T-helper 1 cell (primary cell): ENCODE results near the gene THTPA.
"Not testable (repeated sequence)": the region's sequence is repeated elsewhere in the genome, so short reads cannot be mapped to it uniquely, and the experiment has no call there.

Experiments
- DNase-seq, 5 donors: peaks; one replicate each; pipeline ENCODE4 v3.0.0-alpha.2; 2012 to 2020

The THTPA gene

DNA sequence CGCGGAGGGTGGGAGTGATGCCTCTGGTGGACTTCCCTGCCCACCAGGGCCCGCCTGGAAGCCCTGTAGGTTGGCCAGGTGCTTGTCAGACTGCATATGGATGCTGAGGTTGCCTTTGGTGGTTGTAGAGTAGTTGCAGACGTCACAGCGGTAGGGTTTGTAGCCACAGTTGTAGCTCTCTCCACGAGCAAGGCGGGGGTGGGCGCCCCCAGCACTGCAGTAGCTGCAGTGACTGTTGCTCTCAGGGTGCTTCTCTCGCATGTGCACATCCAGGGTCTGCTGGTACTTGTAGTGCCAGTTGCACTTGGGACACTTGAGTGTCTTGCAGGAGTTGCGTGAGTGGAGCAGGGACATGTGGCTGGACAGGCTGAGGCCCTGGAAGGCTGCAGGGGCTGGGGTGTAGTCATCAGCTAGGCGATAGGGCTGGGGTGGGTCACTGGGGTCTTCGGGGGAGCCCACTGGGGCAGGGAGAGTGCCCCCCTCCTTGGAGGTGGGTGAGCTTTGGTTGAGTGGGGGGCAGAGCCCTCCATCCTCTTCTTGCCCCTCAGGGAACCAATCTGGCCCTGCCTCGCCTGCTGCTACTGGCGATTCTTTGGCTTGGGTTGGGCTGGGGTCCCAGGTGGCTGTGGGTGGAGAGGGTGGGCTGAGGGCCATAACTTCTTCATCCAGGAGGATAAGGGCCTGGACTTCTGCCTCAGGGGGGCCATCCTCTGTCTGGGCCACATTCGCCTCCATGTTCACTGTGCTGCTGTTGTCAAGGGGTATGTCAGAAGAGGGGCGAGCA is 22.2 kb upstream of the THTPA start:
- DNase-seq, result no peak

GRCh38 chr14:23535943-23536342 is 20.1 kb upstream of the THTPA start:
- no peak for DNase-seq

DNA sequence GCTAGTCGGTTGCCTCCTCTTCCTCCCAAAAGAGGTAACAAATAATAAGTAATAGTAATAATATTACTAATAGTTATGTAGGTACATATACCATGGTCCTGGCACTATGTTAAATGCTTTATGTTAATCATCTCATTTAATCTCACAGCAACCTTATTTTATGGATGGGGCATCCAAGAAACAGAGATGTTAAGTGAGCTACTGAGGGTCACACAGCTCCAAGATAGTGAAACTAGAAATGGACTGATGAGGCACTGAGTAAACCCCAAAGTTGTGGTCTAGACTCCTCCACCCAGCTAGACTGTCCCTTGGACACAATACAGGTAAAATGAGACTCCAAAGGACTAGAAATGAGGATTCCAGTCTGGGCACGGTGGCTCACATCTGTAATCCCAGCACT is 19.6 kb upstream of the THTPA start:
- no peak for DNase-seq

GRCh38 chr14:23536906-23537305 is 19.2 kb upstream of the THTPA start:
- DNase-seq, result not testable (repeated sequence)

GRCh38 chr14:23537351-23538049 is 18.6 kb upstream of the THTPA start:
- DNase-seq, result no peak

GRCh38 chr14:23538050-23538718 is 17.9 kb upstream of the THTPA start:
- DNase-seq, result no peak

DNA sequence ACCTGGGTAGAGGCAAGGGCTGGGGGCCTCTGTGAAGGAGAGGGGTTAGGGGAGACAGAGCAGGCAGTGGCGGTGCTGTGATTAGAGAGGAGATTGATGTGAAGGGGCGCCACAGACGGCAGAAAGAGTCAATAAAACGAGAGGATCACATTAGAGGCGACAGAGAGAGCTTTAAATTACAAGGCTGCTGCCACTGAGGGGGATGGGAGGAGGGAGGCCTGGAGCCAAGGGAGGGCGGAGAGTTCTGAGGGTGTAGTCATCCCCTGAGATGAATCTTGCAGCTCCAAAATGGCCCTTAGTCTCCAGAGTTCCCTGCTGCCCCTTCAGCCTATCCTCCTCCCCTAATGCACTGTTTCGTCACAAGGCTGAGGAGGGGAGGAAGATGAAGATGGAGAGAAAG is 17.3 kb upstream of the THTPA start:
- no peak for DNase-seq

- DNase-seq, result peak in 1 of 5 donors; percentile 28
Measured at GRCh38 chr14:23539248-23540140, 16.6 kb upstream of the THTPA start.

GRCh38 chr14:23540141-23540469 is 16.0 kb upstream of the THTPA start:
- no peak for DNase-seq

DNA sequence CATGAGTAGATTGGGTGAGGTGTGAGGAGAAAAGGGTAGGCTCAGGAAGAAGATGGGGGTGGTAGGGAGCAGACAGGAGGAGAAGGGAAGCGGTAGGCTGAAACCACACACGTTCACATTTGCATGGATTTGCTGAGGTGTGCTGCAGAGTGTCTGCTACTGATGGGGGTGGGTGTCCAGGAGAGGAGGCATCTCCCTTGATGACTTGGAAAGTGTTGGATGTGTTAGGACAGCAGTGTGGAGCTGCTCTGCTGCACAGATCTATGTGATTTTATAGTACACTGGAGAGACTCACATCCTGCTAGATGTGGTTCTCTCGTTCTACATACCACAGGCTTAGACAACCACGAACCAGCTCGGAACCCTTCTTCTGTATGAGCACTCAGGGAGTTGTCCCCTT is 13.8 kb upstream of the THTPA start:
- DNase-seq, result no peak

- no peak for DNase-seq
Measured at GRCh38 chr14:23543403-23543802, 12.7 kb upstream of the THTPA start.

DNA sequence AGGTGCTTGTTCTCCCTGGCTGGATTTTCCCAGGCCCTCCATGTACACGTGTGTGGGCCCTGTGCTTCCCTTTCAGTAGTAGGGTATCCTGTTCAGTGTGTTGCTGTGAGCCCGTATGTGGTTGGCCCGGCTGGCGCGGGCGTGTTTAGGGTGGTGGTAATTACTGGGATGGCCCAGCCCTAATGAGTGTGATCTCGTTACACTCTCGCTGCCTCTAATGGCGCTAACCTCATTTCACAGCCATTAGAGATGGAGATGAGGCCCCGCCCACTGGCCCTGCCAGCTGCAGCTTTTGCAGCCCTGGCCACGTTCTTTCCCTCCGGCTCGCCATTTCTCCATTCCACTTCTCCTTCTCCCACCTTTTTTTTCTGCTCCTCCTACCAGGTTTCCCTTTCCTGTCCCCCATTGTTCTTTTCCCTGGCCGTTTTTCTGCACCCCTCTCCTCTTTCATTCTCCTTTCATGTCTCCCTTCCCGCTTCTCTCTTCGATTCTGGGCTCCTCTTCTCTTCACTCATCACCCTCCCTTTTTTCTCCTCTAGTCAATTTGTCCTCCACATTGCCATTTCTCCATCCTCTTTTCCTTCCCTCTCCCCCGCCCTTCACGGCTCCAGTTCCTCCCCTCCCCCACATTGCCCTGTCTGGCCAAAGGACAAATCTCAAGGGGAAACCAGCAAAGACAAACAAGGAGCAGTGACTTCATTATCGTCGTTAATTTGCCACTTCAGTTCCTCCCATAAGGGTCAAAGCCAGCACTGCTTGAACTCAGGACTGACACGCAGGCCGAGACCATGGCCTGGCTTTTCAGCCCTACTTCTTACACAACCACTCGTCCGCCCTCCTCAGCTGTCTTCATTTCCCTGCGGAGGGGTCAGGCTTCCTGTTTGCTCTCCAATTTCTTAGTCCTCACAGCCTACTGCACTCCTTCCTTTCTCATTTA is 11.3 kb upstream of the THTPA start:
- DNase-seq, result no peak

GRCh38 chr14:23545740-23546365 is 10.2 kb upstream of the THTPA start:
- DNase-seq, result no peak

- DNase-seq, result no peak
Measured at GRCh38 chr14:23546450-23547035, 9.5 kb upstream of the THTPA start.

DNA sequence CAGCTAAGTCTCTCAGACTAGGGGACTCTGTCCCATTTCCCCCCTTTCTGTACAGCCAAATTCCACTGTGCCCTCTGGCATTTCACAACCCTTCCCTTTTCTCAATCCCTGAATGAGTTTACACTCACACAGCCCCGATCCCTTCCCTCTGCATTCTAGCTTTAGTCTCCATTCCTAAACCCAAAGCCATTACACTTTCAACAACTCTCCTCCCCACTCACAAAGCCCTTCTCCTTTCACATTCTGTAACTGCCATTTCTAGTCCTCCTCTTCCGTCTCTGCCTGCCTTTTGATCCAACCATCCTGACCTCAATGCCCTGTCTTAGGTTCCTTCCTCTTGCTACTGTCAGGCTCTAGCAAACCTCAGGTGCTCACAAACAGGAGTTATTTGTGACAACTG is 8.1 kb upstream of the THTPA start:
- no peak for DNase-seq

DNA sequence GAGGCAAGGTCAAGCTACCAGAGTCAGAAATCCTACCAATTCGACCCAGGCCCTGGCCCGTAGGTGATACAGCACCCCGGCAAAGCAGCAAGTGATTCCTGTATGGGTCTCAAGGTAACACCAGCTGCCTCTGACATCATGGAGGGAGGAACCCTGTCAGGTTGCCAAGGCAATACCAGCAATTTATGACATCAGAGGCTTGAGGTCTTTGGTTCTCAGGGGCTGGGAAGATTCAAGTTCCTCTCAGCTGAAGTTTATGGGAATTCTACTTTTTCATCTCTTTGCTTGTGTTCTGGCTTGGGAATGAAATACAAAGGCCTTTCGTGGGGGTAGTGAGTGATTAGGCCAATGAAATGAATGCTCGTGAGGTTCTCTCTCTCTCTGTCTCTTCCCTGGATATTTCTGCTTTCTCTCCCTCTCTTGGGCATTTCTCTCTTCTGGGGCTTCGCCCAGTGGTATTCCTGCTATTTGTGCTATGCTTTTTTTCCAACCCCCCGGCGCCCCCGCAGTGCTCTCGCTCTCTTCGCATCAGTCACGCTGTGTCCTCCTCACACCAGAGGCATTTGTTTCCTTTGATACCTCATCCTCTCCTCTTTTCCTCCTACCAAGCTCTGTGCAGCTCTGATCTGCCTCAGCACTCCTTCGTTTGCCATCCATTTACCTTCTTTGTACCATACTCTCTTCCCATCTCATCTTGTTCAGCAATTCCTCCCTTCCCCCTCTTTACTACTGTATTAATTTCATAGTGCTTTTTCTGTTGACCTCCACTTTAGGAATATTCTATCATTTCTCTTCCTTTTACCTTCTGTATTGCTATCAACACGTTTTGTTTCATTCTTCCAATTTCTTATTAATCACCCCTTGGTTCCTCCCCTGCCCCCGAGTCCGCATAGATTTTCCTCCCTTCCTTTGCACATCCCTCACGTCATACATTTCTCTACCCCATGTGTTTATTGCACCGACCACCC is 7.4 kb upstream of the THTPA start:
- no peak for DNase-seq

GRCh38 chr14:23550131-23550811 is 5.8 kb upstream of the THTPA start:
- no peak for DNase-seq

DNA sequence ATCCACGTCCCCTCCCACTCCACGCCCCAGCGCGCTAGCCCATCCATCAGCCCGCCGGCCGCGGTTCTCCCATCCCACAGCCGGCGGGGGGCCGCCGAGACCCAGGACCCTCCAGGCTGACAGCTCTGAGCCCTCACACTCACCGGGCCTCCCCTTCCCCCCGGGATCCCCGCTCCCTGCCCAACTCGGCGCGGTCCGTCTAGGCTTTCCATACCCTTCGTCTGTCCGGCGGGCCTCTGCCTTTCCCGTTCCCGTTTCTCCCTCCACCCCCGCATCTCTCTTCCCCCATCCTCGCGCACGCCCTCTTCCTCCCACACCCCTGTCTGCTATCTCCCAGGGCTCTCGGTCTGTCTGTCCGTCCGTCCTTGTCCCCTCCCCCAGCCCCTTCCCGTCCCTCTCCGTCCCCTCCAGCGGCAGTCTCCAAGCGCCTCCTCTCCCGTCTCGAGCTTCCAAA is 5.2 kb upstream of the THTPA start:
- DNase-seq, result no peak
